Cardiac muscle cell (in vitro differentiated cells and primary cell): ENCODE results near the gene APOBEC3H. TPM values are rescaled to one million over a fixed set of nuclear protein-coding genes. Genes with fewer than 3 reads are reported as not detected.

Experiments used
- DNase-seq, 2 donors: peaks; one replicate each; pipeline versions ENCODE4 v3.0.0 to v3.0.0-alpha.2; 2010 to 2017; ENCODE audit warnings: low read depth in 1 of 2, low spot score in 1 of 2
- H3K27ac ChIP-seq: fragments of 200-600 bp; sonication (generic); 2 replicates; pipeline ENCODE4 v1.5.1; 2016
- H3K27me3 ChIP-seq: fragments of 200-600 bp; sonication (generic); 2 replicates; pipeline ENCODE4 v1.6.0; 2016; ENCODE audit warnings: control low read depth
- H3K36me3 ChIP-seq: fragments of 200-600 bp; sonication (generic); 2 replicates; pipeline ENCODE4 v1.5.1; 2016; ENCODE audit warnings: control low read depth
- H3K4me1 ChIP-seq: fragments of 200-600 bp; sonication (generic); 2 replicates; pipeline ENCODE4 v1.8.1; 2017; ENCODE audit warnings: low read depth, mild to moderate bottlenecking, mixed run types
- H3K4me3 ChIP-seq: fragments of 200-600 bp; sonication (generic); 2 replicates; pipeline ENCODE4 v1.5.1; 2016; ENCODE audit warnings: mild to moderate bottlenecking
- H3K9me3 ChIP-seq: fragments of 200-600 bp; sonication (generic); 2 replicates; pipeline ENCODE4 v1.5.1; 2017; ENCODE audit warnings: low read depth, mild to moderate bottlenecking, control low read depth
- polyA plus RNA-seq: library from polyadenylated mRNA; unstranded; fragments of >200 nt; fragmentation: Nextera tagmentation; extraction: Ambion mirVana; gene quantifications from 2 replicates; pipeline ENCODE4 v1.2.1, GENCODE V29; 2016
- total RNA-seq: library from RNA; depleted of rRNA; stranded (reverse); fragments of >200 nt; gene quantifications from 2 replicates; pipeline ENCODE4 v1.2.3, GENCODE V29; 2016
- TF ChIP-seq, protein P1 (sequence below): IDR thresholded peaks from 2 replicates; pipeline ENCODE4 v1.5.1; 2012; ENCODE audit warnings: low read depth, mild to moderate bottlenecking, low read length

The APOBEC3H gene
- total and polyA plus RNA-seq, 2 experiments from 2014 or later = 0.57 to 0.97 TPM

DNA sequence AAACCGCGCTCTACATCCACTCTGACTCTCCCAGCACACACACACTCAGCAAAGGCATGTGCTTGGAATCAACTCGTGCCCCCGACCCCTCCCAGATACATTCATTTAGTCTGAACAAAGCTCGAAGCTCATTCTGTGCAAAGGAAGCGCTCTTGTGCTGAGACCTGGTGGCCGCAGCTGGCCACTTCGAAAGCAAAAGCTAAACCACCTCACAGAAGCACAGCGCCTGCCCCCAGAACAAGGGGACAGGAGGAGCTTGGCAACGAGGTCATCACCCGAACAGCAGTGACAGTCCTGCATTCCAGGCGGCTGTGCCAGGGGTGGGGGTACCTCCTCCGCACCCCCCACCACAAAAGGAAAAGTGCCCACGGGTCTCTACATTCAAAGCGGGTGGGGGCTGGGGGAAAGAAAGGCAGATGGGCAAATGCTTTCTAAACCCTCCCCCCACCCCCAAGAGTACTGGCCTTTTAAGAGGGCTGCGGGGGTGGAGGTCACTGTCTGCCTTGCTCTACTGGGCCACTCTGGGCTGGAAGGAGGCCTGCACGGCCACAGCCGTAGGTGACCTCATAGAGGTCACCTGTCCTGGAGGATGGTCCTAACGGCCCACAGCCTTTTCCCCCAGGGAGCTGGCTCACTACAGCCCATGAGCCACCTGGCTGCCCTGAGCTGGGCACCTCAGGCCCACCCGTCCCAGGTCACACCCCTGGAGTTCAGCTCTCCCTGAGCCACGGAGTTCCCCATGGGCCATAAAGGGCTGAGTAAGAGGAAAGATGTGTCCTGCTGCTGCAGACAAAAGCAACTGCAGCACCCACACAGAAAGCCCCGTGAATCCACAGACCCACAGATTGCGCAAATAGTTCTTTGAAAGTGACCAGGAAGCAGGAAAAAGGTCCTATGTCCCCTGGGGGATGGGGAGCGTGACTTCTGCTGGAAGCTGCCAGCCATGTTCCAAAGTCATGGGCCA is 34.1 kb downstream of the APOBEC3H start:
- no peak overlapping the region for H3K4me3 ChIP-seq
- H3K9me3 ChIP-seq = no peaks in the 10 kb centered on the region
- TF ChIP-seq, protein P1, sequence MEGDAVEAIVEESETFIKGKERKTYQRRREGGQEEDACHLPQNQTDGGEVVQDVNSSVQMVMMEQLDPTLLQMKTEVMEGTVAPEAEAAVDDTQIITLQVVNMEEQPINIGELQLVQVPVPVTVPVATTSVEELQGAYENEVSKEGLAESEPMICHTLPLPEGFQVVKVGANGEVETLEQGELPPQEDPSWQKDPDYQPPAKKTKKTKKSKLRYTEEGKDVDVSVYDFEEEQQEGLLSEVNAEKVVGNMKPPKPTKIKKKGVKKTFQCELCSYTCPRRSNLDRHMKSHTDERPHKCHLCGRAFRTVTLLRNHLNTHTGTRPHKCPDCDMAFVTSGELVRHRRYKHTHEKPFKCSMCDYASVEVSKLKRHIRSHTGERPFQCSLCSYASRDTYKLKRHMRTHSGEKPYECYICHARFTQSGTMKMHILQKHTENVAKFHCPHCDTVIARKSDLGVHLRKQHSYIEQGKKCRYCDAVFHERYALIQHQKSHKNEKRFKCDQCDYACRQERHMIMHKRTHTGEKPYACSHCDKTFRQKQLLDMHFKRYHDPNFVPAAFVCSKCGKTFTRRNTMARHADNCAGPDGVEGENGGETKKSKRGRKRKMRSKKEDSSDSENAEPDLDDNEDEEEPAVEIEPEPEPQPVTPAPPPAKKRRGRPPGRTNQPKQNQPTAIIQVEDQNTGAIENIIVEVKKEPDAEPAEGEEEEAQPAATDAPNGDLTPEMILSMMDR = no peak
- H3K27me3 ChIP-seq = no peaks in the 10 kb centered on the region
- peaks cover 18% of the 10 kb centered on the region for H3K4me1 ChIP-seq
- DNase-seq = peak in 1 of 2 donors; percentile 58
- H3K36me3 ChIP-seq = no peaks in the 10 kb centered on the region
- peak overlapping the region; percentile 73 for H3K27ac ChIP-seq

DNA sequence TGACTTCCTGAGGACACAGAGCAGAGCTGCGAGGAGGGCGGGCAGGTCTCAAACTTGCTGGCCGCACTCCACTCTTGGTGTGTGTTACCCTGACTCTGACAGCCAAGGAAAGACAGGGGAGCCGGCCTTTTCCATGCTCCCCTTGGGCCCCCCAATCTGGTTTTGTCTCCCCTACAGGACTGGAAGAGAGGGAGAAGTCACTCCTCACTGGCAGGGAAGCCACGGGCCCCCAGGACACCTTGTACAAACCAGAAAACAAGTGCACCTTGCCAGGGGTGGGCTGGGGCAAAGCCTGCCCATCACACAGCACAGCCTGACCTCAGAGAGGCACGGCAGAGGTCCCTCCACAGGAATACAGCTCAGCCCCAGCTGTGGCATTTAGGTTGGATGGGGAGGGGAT is 35.2 kb downstream of the APOBEC3H start:
- no peak overlapping the region for H3K27ac ChIP-seq
- H3K9me3 ChIP-seq = no peaks in the 10 kb centered on the region
- DNase-seq = no peak
- no peaks in the 10 kb centered on the region for H3K27me3 ChIP-seq
- H3K4me1 ChIP-seq = peaks cover 14% of the 10 kb centered on the region
- H3K4me3 ChIP-seq = no peak overlapping the region
- no peaks in the 10 kb centered on the region for H3K36me3 ChIP-seq
- TF ChIP-seq, protein P1 = no peak

DNA sequence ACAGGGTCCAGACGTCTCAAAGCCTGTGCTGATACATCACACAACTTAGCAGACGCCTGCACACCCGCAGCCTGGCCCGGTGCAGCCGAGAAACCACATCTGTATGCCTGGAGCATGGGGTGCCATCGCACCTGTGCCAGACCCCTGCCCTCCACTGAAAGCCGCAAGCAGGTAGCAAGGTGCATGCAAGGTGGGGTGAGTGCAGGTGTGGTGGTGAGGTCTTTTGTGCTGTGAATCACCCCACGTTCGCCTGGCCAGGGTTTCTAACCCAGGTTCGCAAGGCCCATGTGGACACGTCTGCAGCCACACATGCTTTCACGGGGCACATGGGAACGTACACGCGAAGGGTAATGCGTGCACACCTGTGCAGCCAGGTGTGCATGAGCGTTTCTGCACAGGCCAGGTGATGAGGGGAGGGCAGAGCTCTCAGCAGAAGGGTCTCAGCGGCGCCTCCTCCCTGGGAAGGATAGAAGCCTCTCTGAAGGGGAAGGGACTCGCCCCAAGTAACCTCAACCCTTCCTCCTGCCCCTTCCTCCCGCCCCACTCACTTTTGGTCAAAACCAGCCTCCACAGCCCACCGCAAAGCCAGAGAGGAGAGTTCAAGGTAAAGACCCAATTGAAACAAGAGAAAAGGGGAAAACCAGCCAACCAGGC is 36.0 kb downstream of the APOBEC3H start:
- no peaks in the 10 kb centered on the region for H3K9me3 ChIP-seq
- no peak for DNase-seq
- TF ChIP-seq, protein P1 = no peak
- H3K27me3 ChIP-seq = no peaks in the 10 kb centered on the region
- H3K27ac ChIP-seq = no peak overlapping the region
- no peak overlapping the region for H3K4me3 ChIP-seq
- peaks cover 14% of the 10 kb centered on the region for H3K4me1 ChIP-seq
- H3K36me3 ChIP-seq = no peaks in the 10 kb centered on the region

DNA sequence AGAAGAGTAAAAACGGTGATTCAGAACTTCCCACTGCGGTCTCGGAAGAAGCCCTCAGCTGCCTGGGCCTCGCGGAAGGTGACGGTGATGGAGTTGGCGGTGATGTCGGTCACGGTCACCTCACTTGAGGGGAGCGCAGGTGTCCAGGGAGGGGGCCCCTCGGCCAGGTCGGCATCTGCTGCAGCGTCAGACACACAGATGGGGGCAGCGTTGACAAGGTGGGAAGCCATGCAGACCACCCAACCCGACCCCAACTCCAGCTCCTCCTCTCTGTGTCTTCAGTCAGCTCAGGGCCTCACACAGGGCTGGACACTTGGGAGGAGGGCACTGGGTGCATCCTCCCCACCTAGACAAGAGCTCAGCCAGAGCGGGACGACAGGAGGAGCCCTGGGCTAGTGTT is 36.8 kb downstream of the APOBEC3H start:
- H3K27ac ChIP-seq = no peak overlapping the region
- H3K27me3 ChIP-seq = no peaks in the 10 kb centered on the region
- peaks cover 14% of the 10 kb centered on the region for H3K4me1 ChIP-seq
- H3K36me3 ChIP-seq = no peaks in the 10 kb centered on the region
- H3K4me3 ChIP-seq = no peak overlapping the region
- DNase-seq = no peak
- no peaks in the 10 kb centered on the region for H3K9me3 ChIP-seq
- TF ChIP-seq, protein P1 = no peak

DNA sequence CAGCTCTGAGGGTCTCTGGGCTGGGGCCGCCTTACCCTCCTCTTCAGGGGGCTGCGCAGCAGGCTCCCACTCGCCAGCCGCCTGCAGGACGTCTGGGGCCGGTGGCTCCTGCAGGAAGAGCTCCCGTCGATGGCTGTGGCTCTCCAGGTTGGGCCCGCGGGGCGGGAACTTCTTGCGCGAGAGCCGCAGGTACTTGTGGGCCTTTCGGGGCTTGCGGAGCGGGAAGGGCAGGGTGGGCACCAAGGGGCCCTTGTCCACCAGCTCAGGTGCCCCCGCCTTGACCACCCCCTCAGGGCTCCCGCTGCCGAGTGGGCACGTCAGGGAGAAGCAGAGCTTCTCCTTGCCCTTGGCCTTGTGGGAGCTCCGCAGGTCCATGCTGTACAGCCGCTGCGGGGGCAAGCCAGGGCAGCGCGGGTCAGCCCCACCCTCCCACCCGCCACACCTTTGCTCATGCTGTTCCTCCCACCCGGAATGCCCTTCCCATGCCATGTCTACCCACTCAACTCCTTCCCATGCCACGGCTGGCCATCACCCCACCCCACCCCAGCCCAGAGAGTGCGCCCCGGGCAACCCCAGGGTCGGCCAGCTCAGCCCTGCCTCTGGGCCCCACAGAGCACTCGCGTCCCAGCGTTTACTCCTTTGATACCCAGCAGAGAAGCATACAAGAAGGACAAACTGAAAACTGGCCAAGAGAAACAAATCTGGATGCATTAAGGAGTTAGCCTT is 37.5 kb downstream of the APOBEC3H start:
- H3K4me3 ChIP-seq = no peak overlapping the region
- H3K36me3 ChIP-seq = no peaks in the 10 kb centered on the region
- no peaks in the 10 kb centered on the region for H3K27me3 ChIP-seq
- H3K9me3 ChIP-seq = no peaks in the 10 kb centered on the region
- H3K4me1 ChIP-seq = peaks cover 14% of the 10 kb centered on the region
- TF ChIP-seq, protein P1 = no peak
- DNase-seq = no peak
- H3K27ac ChIP-seq = no peak overlapping the region
